ENCODE results near the gene ZNF516. TPM values are rescaled to one million over a fixed set of nuclear protein-coding genes. Genes with fewer than 3 reads are reported as not detected.

The ZNF516 gene
- total and polyA plus RNA-seq, 2 of the 13 experiments (the other 11 are each of a cell fraction or from before 2014, with no cell fraction given), result 16.6 to 18.7 TPM

DNA sequence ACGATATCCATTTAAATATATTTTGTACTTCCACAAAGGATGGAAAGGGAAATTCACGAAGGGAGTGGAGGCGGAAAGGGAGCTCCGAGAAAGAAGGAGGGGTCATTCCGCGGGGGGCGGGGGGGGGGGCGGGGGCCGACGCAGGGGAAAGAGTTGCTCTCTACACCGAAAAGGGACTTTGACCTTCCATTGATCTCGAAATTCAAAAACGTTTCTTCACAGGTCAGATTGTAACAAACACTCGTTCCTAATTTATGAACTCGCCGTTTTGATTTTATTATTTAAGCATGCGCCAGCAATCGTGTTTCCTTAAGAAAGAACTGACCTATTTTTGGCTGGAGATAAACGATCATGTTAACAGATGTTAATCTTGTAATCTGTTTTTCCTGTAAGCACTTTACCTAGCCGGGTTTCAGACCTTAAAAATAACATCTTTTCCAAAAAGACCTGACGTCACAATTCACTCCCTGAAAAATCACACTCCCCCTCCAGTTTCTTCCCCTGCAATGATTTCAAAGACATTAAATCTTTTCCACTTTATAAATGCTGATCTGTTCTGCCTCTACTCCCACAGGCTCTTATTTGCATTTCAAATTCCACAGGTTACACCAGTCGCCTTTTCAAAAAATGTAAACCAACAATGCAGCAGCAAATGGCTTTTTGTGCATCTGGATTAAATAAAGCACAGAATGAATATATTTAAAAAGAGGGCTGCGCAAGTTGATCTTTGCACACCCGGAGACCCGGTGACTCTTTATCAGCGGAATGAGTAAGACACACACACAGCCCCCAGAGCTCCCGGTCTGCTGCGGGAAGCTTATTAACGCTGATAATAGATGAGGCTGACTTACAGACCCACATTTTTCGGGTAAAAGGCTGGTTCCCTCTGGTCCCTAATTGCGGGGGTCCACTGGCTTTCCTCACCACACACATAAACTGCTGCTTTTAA, 1.6 kb downstream of the ZNF516 start (continued):
- TF ChIP-seq, protein P1, sequence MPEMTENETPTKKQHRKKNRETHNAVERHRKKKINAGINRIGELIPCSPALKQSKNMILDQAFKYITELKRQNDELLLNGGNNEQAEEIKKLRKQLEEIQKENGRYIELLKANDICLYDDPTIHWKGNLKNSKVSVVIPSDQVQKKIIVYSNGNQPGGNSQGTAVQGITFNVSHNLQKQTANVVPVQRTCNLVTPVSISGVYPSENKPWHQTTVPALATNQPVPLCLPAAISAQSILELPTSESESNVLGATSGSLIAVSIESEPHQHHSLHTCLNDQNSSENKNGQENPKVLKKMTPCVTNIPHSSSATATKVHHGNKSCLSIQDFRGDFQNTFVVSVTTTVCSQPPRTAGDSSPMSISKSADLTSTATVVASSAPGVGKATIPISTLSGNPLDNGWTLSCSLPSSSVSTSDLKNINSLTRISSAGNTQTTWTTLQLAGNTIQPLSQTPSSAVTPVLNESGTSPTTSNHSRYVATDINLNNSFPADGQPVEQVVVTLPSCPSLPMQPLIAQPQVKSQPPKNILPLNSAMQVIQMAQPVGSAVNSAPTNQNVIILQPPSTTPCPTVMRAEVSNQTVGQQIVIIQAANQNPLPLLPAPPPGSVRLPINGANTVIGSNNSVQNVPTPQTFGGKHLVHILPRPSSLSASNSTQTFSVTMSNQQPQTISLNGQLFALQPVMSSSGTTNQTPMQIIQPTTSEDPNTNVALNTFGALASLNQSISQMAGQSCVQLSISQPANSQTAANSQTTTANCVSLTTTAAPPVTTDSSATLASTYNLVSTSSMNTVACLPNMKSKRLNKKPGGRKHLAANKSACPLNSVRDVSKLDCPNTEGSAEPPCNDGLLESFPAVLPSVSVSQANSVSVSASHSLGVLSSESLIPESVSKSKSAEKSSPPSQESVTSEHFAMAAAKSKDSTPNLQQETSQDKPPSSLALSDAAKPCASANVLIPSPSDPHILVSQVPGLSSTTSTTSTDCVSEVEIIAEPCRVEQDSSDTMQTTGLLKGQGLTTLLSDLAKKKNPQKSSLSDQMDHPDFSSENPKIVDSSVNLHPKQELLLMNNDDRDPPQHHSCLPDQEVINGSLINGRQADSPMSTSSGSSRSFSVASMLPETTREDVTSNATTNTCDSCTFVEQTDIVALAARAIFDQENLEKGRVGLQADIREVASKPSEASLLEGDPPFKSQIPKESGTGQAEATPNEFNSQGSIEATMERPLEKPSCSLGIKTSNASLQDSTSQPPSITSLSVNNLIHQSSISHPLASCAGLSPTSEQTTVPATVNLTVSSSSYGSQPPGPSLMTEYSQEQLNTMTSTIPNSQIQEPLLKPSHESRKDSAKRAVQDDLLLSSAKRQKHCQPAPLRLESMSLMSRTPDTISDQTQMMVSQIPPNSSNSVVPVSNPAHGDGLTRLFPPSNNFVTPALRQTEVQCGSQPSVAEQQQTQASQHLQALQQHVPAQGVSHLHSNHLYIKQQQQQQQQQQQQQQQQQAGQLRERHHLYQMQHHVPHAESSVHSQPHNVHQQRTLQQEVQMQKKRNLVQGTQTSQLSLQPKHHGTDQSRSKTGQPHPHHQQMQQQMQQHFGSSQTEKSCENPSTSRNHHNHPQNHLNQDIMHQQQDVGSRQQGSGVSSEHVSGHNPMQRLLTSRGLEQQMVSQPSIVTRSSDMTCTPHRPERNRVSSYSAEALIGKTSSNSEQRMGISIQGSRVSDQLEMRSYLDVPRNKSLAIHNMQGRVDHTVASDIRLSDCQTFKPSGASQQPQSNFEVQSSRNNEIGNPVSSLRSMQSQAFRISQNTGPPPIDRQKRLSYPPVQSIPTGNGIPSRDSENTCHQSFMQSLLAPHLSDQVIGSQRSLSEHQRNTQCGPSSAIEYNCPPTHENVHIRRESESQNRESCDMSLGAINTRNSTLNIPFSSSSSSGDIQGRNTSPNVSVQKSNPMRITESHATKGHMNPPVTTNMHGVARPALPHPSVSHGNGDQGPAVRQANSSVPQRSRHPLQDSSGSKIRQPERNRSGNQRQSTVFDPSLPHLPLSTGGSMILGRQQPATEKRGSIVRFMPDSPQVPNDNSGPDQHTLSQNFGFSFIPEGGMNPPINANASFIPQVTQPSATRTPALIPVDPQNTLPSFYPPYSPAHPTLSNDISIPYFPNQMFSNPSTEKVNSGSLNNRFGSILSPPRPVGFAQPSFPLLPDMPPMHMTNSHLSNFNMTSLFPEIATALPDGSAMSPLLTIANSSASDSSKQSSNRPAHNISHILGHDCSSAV (CRISPR knock-in tag; IDR thresholded peaks at IDR 0.05; ENCODE audit: borderline replicate concordance), result no peak
- TF ChIP-seq HDAC2 (CRISPR knock-in tag; IDR thresholded peaks at IDR 0.05) (no peak), CREM (IDR thresholded peaks at IDR 0.05) (peak; percentile 0; the same call in 1 of the 2 replicates), CREM (CRISPR knock-in tag; IDR thresholded peaks at IDR 0.05) (no peak), ZNF451 (CRISPR knock-in tag; IDR thresholded peaks at IDR 0.05) (no peak), ZNF891 (CRISPR knock-in tag; IDR thresholded peaks at IDR 0.05) (no peak), KAT2B (IDR thresholded peaks at IDR 0.05; ENCODE audit: borderline replicate concordance, low read depth, low read length) (no peak), MTA1 (CRISPR knock-in tag; IDR thresholded peaks at IDR 0.05; ENCODE audit: borderline replicate concordance) (no peak), ATM (IDR thresholded peaks at IDR 0.05; ENCODE audit: borderline replicate concordance) (no peak)
- TF ChIP-seq, protein P2, sequence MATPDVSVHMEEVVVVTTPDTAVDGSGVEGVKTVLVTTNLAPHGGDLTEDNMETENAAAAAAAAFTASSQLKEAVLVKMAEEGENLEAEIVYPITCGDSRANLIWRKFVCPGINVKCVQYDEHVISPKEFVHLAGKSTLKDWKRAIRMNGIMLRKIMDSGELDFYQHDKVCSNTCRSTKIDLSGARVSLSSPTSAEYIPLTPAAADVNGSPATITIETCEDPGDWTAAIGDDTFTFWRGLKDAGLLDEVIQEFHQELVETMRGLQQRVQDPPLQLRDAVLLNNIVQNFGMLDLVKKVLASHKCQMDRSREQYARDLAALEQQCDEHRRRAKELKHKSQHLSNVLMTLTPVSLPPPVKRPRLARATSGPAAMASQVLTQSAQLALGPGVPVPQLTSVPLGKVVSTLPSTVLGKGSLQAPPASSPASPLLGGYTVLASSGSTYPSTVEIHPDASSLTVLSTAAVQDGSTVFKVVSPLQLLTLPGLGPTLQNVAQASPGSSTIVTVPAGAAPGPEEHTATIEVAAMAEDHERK (CRISPR knock-in tag; IDR thresholded peaks at IDR 0.05; ENCODE audit: low read depth), result no peak
- TF ChIP-seq, protein P3, sequence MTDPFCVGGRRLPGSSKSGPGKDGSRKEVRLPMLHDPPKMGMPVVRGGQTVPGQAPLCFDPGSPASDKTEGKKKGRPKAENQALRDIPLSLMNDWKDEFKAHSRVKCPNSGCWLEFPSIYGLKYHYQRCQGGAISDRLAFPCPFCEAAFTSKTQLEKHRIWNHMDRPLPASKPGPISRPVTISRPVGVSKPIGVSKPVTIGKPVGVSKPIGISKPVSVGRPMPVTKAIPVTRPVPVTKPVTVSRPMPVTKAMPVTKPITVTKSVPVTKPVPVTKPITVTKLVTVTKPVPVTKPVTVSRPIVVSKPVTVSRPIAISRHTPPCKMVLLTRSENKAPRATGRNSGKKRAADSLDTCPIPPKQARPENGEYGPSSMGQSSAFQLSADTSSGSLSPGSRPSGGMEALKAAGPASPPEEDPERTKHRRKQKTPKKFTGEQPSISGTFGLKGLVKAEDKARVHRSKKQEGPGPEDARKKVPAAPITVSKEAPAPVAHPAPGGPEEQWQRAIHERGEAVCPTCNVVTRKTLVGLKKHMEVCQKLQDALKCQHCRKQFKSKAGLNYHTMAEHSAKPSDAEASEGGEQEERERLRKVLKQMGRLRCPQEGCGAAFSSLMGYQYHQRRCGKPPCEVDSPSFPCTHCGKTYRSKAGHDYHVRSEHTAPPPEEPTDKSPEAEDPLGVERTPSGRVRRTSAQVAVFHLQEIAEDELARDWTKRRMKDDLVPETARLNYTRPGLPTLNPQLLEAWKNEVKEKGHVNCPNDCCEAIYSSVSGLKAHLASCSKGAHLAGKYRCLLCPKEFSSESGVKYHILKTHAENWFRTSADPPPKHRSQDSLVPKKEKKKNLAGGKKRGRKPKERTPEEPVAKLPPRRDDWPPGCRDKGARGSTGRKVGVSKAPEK (CRISPR knock-in tag; IDR thresholded peaks at IDR 0.05; ENCODE audit: borderline replicate concordance), result no peak
- TF ChIP-seq, protein P4, sequence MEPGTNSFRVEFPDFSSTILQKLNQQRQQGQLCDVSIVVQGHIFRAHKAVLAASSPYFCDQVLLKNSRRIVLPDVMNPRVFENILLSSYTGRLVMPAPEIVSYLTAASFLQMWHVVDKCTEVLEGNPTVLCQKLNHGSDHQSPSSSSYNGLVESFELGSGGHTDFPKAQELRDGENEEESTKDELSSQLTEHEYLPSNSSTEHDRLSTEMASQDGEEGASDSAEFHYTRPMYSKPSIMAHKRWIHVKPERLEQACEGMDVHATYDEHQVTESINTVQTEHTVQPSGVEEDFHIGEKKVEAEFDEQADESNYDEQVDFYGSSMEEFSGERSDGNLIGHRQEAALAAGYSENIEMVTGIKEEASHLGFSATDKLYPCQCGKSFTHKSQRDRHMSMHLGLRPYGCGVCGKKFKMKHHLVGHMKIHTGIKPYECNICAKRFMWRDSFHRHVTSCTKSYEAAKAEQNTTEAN (CRISPR knock-in tag; conservative IDR thresholded peaks at IDR 0.05), result peak; percentile 69; the same call in 1 of the 2 replicates
